ENCODE data around the gene ABI2.

The ABI2 gene

DNA sequence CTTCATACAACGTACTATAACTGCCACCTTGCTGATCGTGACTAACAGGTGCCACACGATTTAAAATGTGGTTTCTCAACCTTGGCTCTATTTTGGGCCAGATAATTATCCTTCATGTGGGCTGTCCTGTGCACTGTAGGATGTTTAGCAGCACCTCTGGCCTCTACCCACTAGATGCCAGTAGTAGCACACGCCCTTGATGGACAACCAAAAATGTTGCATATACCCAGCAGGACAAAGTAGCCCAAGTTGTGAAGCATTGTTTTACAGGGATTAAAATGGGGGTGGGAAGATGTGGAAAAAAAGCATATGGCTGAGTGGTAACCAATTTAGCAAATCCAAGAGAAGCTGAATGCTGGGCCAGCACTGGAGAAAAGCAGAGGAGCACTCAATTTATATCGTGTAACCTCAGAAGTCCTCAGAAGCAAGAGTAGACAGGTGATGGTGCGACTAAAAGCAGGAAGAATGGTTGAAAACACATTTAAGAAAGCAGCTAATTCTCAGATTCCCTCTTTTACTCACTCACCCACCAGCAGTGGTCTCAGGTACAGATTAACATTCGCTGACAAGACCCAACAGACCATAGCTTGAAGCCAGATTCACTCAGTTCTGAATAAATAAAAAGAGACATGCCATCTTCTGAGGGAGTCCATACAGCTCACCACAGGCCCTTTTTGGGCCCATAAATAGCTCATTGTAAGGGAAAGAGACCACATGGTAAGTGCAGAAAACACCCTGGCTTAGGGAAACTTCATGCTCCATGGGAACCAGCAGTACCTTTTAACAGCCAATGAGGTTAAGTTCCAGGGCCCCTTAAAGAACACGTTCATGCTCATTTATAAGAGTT lies 156.3 kb downstream of the ABI2 start:
- Histone ChIP-seq H3K79me2 (ENCODE audit: insufficient read depth, low read length) (no peaks in the 10 kb centered on the region), H3F3A (ENCODE audit: low read depth) (no peaks in the 10 kb centered on the region), H3K4me3 (ENCODE audit: low read length, poor library complexity, severe bottlenecking) (no peak overlapping the region), H3K9me2 (replicated peaks; ENCODE audit: low read depth, low read length) (no peaks in the 10 kb centered on the region), H3K9ac (ENCODE audit: low read depth, low read length, poor library complexity, severe bottlenecking) (no peak overlapping the region), H3K27me3 (ENCODE audit: insufficient read depth, low read length, poor library complexity, severe bottlenecking) (no peaks in the 10 kb centered on the region), H3K4me2 (ENCODE audit: low read depth, low read length, poor library complexity, severe bottlenecking) (no peak overlapping the region), H3K36me3 (ENCODE audit: insufficient read depth, low read length) (no peaks in the 10 kb centered on the region), H3K4me1 (ENCODE audit: insufficient read depth, low read length, poor library complexity, severe bottlenecking) (no peaks in the 10 kb centered on the region), H4K20me1 (ENCODE audit: insufficient read depth, low read length, poor library complexity, severe bottlenecking) (no peaks in the 10 kb centered on the region), H2AFZ (ENCODE audit: low read length) (peak overlapping the region; percentile 28; the same call in 1 of the 2 replicates), H3K9me3 (ENCODE audit: insufficient read depth, low read depth, low read length) (no peaks in the 10 kb centered on the region)
- TF ChIP-seq EZH2phosphoT487 (IDR thresholded peaks at IDR 0.05; ENCODE audit: borderline replicate concordance) = no peak
- TF ChIP-seq, protein P1, sequence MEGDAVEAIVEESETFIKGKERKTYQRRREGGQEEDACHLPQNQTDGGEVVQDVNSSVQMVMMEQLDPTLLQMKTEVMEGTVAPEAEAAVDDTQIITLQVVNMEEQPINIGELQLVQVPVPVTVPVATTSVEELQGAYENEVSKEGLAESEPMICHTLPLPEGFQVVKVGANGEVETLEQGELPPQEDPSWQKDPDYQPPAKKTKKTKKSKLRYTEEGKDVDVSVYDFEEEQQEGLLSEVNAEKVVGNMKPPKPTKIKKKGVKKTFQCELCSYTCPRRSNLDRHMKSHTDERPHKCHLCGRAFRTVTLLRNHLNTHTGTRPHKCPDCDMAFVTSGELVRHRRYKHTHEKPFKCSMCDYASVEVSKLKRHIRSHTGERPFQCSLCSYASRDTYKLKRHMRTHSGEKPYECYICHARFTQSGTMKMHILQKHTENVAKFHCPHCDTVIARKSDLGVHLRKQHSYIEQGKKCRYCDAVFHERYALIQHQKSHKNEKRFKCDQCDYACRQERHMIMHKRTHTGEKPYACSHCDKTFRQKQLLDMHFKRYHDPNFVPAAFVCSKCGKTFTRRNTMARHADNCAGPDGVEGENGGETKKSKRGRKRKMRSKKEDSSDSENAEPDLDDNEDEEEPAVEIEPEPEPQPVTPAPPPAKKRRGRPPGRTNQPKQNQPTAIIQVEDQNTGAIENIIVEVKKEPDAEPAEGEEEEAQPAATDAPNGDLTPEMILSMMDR (conservative IDR thresholded peaks at IDR 0.05; ENCODE audit: low read length) = peak; percentile 98

DNA sequence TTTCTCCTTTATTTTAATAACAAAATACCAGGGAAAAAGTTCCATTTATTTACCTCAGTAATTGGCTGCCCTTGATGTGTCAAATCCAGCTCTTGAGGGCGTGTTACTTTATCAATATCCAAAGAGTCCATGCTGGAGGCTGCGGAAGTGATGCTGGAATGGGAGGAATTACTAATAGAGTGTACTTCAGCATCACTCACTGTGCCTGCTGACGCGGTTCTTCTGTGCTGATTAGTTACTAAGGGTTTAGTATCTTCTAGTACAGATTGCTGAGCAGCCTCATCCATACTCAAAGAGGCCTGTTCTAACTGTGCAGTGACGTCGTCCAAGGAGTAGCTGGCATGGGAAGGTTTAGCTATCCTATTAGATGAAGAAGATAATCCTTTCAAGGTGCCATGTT lies 161.3 kb downstream of the ABI2 start:
- no peaks in the 10 kb centered on the region for H3K36me3 ChIP-seq (ENCODE audit: insufficient read depth, low read length)
- no peaks in the 10 kb centered on the region for H3K9me2 ChIP-seq (replicated peaks; ENCODE audit: low read depth, low read length)
- H3K9ac ChIP-seq (ENCODE audit: low read depth, low read length, poor library complexity, severe bottlenecking) = no peak overlapping the region
- H3F3A ChIP-seq (ENCODE audit: low read depth) = no peaks in the 10 kb centered on the region
- no peaks in the 10 kb centered on the region for H3K79me2 ChIP-seq (ENCODE audit: insufficient read depth, low read length)
- no peak overlapping the region for H3K4me2 ChIP-seq (ENCODE audit: low read depth, low read length, poor library complexity, severe bottlenecking)
- H3K27me3 ChIP-seq (ENCODE audit: insufficient read depth, low read length, poor library complexity, severe bottlenecking) = no peaks in the 10 kb centered on the region
- H3K9me3 ChIP-seq (ENCODE audit: insufficient read depth, low read depth, low read length) = no peaks in the 10 kb centered on the region
- no peak overlapping the region for H3K4me3 ChIP-seq (ENCODE audit: low read length, poor library complexity, severe bottlenecking)
- H2AFZ ChIP-seq (ENCODE audit: low read length) = no peak overlapping the region
- TF ChIP-seq, protein P1 (conservative IDR thresholded peaks at IDR 0.05; ENCODE audit: low read length) = no peak
- no peak for TF ChIP-seq EZH2phosphoT487 (IDR thresholded peaks at IDR 0.05; ENCODE audit: borderline replicate concordance)
- H4K20me1 ChIP-seq (ENCODE audit: insufficient read depth, low read length, poor library complexity, severe bottlenecking) = no peaks in the 10 kb centered on the region
- H3K4me1 ChIP-seq (ENCODE audit: insufficient read depth, low read length, poor library complexity, severe bottlenecking) = no peaks in the 10 kb centered on the region

DNA sequence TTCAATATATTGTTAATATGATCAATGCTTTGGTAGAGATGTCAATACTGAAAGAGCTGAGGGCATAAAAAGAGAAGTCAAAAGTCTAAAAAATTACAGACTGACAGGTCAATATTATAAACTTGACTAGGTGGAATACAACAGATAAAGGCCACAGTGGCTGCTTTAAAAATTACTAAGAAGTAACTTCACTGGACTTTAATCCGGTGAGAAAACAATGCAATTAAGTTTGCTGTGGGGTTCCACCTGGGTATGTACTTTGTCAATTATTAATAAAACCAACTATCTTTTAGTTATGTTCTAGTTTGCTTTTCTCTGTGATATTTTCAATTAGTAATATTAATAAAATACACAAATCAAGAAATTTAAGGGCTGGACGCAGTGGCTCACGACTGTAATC lies 162.2 kb downstream of the ABI2 start:
- H3K9ac ChIP-seq (ENCODE audit: low read depth, low read length, poor library complexity, severe bottlenecking) = no peak overlapping the region
- H3F3A ChIP-seq (ENCODE audit: low read depth) = no peaks in the 10 kb centered on the region
- H2AFZ ChIP-seq (ENCODE audit: low read length) = no peak overlapping the region
- H3K79me2 ChIP-seq (ENCODE audit: insufficient read depth, low read length) = no peaks in the 10 kb centered on the region
- H3K4me2 ChIP-seq (ENCODE audit: low read depth, low read length, poor library complexity, severe bottlenecking) = no peak overlapping the region
- no peaks in the 10 kb centered on the region for H3K27me3 ChIP-seq (ENCODE audit: insufficient read depth, low read length, poor library complexity, severe bottlenecking)
- no peaks in the 10 kb centered on the region for H3K36me3 ChIP-seq (ENCODE audit: insufficient read depth, low read length)
- TF ChIP-seq, protein P1 (conservative IDR thresholded peaks at IDR 0.05; ENCODE audit: low read length) = no peak
- no peak for TF ChIP-seq EZH2phosphoT487 (IDR thresholded peaks at IDR 0.05; ENCODE audit: borderline replicate concordance)
- no peaks in the 10 kb centered on the region for H3K4me1 ChIP-seq (ENCODE audit: insufficient read depth, low read length, poor library complexity, severe bottlenecking)
- no peaks in the 10 kb centered on the region for H4K20me1 ChIP-seq (ENCODE audit: insufficient read depth, low read length, poor library complexity, severe bottlenecking)
- H3K9me3 ChIP-seq (ENCODE audit: insufficient read depth, low read depth, low read length) = no peaks in the 10 kb centered on the region
- no peaks in the 10 kb centered on the region for H3K9me2 ChIP-seq (replicated peaks; ENCODE audit: low read depth, low read length)
- no peak overlapping the region for H3K4me3 ChIP-seq (ENCODE audit: low read length, poor library complexity, severe bottlenecking)

Data from Loucy (cell line).